Stimulated activated memory B cell treated with anti-CD40 and anti-IgM and Interleukin-4, amounts not matched to agents 10 μg/mL and 1 μg/mL and 100 μg/mL, for 72 hours (primary cell): ENCODE measurements around the gene PIK3CB.
"Not testable (repeated sequence)": the region's sequence is repeated elsewhere in the genome, so short reads cannot be mapped to it uniquely, and the experiment has no call there.

Experiments
- ATAC-seq: fragments of 150-1000 bp; cut with Tn5 transposase; 2 replicates; pipeline ENCODE4 v1.10.0; 2021
- H3K27ac Mint-ChIP-seq: one replicate; pipeline ENCODE4 v1.8.0; 2022; ENCODE audit warnings: mild to moderate bottlenecking, mixed read lengths
- H3K27me3 Mint-ChIP-seq: one replicate; pipeline ENCODE4 v1.8.0; 2022; ENCODE audit warnings: mixed read lengths
- H3K36me3 Mint-ChIP-seq: one replicate; pipeline ENCODE4 v1.8.0; 2022; ENCODE audit warnings: mixed read lengths
- H3K4me1 Mint-ChIP-seq: one replicate; pipeline ENCODE4 v1.8.0; 2022; ENCODE audit warnings: mixed read lengths
- H3K4me3 Mint-ChIP-seq: one replicate; pipeline ENCODE4 v1.8.0; 2022; ENCODE audit warnings: mild to moderate bottlenecking, moderate library complexity, mixed read lengths
- H3K9me3 Mint-ChIP-seq: one replicate; pipeline ENCODE4 v1.8.0; 2022; ENCODE audit warnings: mixed read lengths

The PIK3CB gene

GRCh38 chr3:138832473-138833057 is 2.2 kb downstream of the PIK3CB start:
- Mint-ChIP-seq H3K36me3 (peaks cover 13% of the 10 kb centered on the region), H3K4me1 (peaks cover 40% of the 10 kb centered on the region)
- ATAC-seq, H3K27ac Mint-ChIP-seq, H3K4me3 Mint-ChIP-seq, H3K9me3 Mint-ChIP-seq, H3K27me3 Mint-ChIP-seq: not testable (repeated sequence)

- H3K27ac Mint-ChIP-seq, result no peak overlapping the region
- ATAC-seq, result no peak
- no peak overlapping the region for H3K4me3 Mint-ChIP-seq
- H3K9me3 Mint-ChIP-seq, result no peaks in the 10 kb centered on the region
- H3K27me3 Mint-ChIP-seq, result no peaks in the 10 kb centered on the region
- H3K36me3 Mint-ChIP-seq, result peaks cover 13% of the 10 kb centered on the region
- peaks cover 32% of the 10 kb centered on the region for H3K4me1 Mint-ChIP-seq
Observed at GRCh38 chr3:138829886-138830510, 4.7 kb downstream of the PIK3CB start.

GRCh38 chr3:138829097-138829496 is 5.6 kb downstream of the PIK3CB start:
- no peaks in the 10 kb centered on the region for H3K9me3 Mint-ChIP-seq
- H3K27ac Mint-ChIP-seq, result no peak overlapping the region
- H3K4me1 Mint-ChIP-seq, result peaks cover 36% of the 10 kb centered on the region
- no peak overlapping the region for H3K4me3 Mint-ChIP-seq
- no peaks in the 10 kb centered on the region for H3K27me3 Mint-ChIP-seq
- ATAC-seq, result no peak
- peaks cover 17% of the 10 kb centered on the region for H3K36me3 Mint-ChIP-seq

GRCh38 chr3:138827222-138827621 is 7.5 kb downstream of the PIK3CB start:
- Mint-ChIP-seq H3K9me3 (no peaks in the 10 kb centered on the region), H3K27ac (no peak overlapping the region)
- no peak for ATAC-seq

GRCh38 chr3:138825336-138825735 is 9.4 kb downstream of the PIK3CB start:
- H3K4me3 Mint-ChIP-seq, result no peak overlapping the region
- no peak overlapping the region for H3K27ac Mint-ChIP-seq
- peaks cover 16% of the 10 kb centered on the region for H3K36me3 Mint-ChIP-seq
- H3K27me3 Mint-ChIP-seq, result no peaks in the 10 kb centered on the region
- no peaks in the 10 kb centered on the region for H3K9me3 Mint-ChIP-seq
- ATAC-seq, result no peak
- H3K4me1 Mint-ChIP-seq, result peaks cover 17% of the 10 kb centered on the region

More at GRCh38 chr3:138827222-138827621, 7.5 kb downstream of the PIK3CB start:
- Mint-ChIP-seq H3K27me3 (no peaks in the 10 kb centered on the region), H3K4me3 (no peak overlapping the region), H3K4me1 (peaks cover 24% of the 10 kb centered on the region), H3K36me3 (peaks cover 17% of the 10 kb centered on the region)

- Mint-ChIP-seq H3K4me3 (no peak overlapping the region), H3K9me3 (no peaks in the 10 kb centered on the region), H3K36me3 (peaks cover 5% of the 10 kb centered on the region), H3K27me3 (no peaks in the 10 kb centered on the region), H3K4me1 (peaks cover 12% of the 10 kb centered on the region), H3K27ac (no peak overlapping the region)
- no peak for ATAC-seq
Observed at GRCh38 chr3:138824114-138824506, 10.6 kb downstream of the PIK3CB start.

GRCh38 chr3:138820379-138820778 is 14.3 kb downstream of the PIK3CB start:
- H3K4me1 Mint-ChIP-seq, result peaks cover 27% of the 10 kb centered on the region
- H3K36me3 Mint-ChIP-seq, ATAC-seq, H3K27ac Mint-ChIP-seq, H3K27me3 Mint-ChIP-seq, H3K9me3 Mint-ChIP-seq, H3K4me3 Mint-ChIP-seq: not testable (repeated sequence)

- Mint-ChIP-seq H3K27me3 (no peaks in the 10 kb centered on the region), H3K4me3 (no peak overlapping the region), H3K27ac (peak overlapping the region; percentile 13), H3K9me3 (no peaks in the 10 kb centered on the region), H3K36me3 (peaks cover 6% of the 10 kb centered on the region), H3K4me1 (peaks cover 31% of the 10 kb centered on the region)
- no peak for ATAC-seq
Observed at GRCh38 chr3:138818185-138818860, 16.4 kb downstream of the PIK3CB start.

- H3K9me3 Mint-ChIP-seq, result no peaks in the 10 kb centered on the region
- H3K27ac Mint-ChIP-seq, result peak overlapping the region; percentile 13
- peaks cover 6% of the 10 kb centered on the region for H3K36me3 Mint-ChIP-seq
- ATAC-seq, result no peak
- H3K27me3 Mint-ChIP-seq, result no peaks in the 10 kb centered on the region
- H3K4me1 Mint-ChIP-seq, result peaks cover 31% of the 10 kb centered on the region
- no peak overlapping the region for H3K4me3 Mint-ChIP-seq
Observed at GRCh38 chr3:138817695-138818094, 17.0 kb downstream of the PIK3CB start.

GRCh38 chr3:138812806-138813205 is 21.9 kb downstream of the PIK3CB start:
- H3K36me3 Mint-ChIP-seq, result peaks cover 6% of the 10 kb centered on the region
- peaks cover 29% of the 10 kb centered on the region for H3K4me1 Mint-ChIP-seq
- H3K9me3 Mint-ChIP-seq, result no peaks in the 10 kb centered on the region
- H3K4me3 Mint-ChIP-seq, result no peak overlapping the region
- ATAC-seq, result no peak
- no peak overlapping the region for H3K27ac Mint-ChIP-seq
- H3K27me3 Mint-ChIP-seq, result no peaks in the 10 kb centered on the region

GRCh38 chr3:138809500-138810256 is 25.1 kb downstream of the PIK3CB start:
- no peak overlapping the region for H3K4me3 Mint-ChIP-seq
- peaks cover 6% of the 10 kb centered on the region for H3K36me3 Mint-ChIP-seq
- H3K4me1 Mint-ChIP-seq, result peaks cover 18% of the 10 kb centered on the region
- no peak for ATAC-seq
- H3K27ac Mint-ChIP-seq, result no peak overlapping the region
- H3K9me3 Mint-ChIP-seq, result no peaks in the 10 kb centered on the region
- no peaks in the 10 kb centered on the region for H3K27me3 Mint-ChIP-seq

- Mint-ChIP-seq H3K4me3 (no peak overlapping the region), H3K27ac (no peak overlapping the region), H3K27me3 (no peaks in the 10 kb centered on the region), H3K4me1 (peaks cover 34% of the 10 kb centered on the region), H3K9me3 (no peaks in the 10 kb centered on the region), H3K36me3 (peaks cover 10% of the 10 kb centered on the region)
- ATAC-seq, result no peak
Observed at GRCh38 chr3:138806376-138807080, 28.2 kb downstream of the PIK3CB start.

- Mint-ChIP-seq H3K4me1 (peaks cover 20% of the 10 kb centered on the region), H3K9me3 (no peaks in the 10 kb centered on the region), H3K4me3 (no peak overlapping the region), H3K27ac (no peak overlapping the region), H3K36me3 (peaks cover 10% of the 10 kb centered on the region), H3K27me3 (no peaks in the 10 kb centered on the region)
- no peak for ATAC-seq
Observed at GRCh38 chr3:138803006-138803653, 31.6 kb downstream of the PIK3CB start.

- ATAC-seq, H3K4me3 Mint-ChIP-seq, H3K27ac Mint-ChIP-seq, H3K27me3 Mint-ChIP-seq, H3K9me3 Mint-ChIP-seq: not testable (repeated sequence)
- Mint-ChIP-seq H3K4me1 (peaks cover 28% of the 10 kb centered on the region), H3K36me3 (peaks cover 15% of the 10 kb centered on the region)
Observed at GRCh38 chr3:138802223-138802622, 32.5 kb downstream of the PIK3CB start.
